Skin of body (tissue), 2 donors: ENCODE measurements around the gene PACSIN3. TPM values are rescaled to one million over a fixed set of nuclear protein-coding genes. Genes with fewer than 3 reads are reported as not detected.

Source experiments
- DNase-seq: peaks from one replicate; lab custom pipeline; 2025; lab: John Stamatoyannopoulos, UW
- total RNA-seq: library from RNA; depleted of rRNA; stranded (reverse); fragments of >200 nt; gene quantifications from one replicate; pipeline ENCODE4 v1.2.3, GENCODE V29; 2014

The PACSIN3 gene
- total RNA-seq, 1 donor from 2014 or later = 33.6 TPM

DNA sequence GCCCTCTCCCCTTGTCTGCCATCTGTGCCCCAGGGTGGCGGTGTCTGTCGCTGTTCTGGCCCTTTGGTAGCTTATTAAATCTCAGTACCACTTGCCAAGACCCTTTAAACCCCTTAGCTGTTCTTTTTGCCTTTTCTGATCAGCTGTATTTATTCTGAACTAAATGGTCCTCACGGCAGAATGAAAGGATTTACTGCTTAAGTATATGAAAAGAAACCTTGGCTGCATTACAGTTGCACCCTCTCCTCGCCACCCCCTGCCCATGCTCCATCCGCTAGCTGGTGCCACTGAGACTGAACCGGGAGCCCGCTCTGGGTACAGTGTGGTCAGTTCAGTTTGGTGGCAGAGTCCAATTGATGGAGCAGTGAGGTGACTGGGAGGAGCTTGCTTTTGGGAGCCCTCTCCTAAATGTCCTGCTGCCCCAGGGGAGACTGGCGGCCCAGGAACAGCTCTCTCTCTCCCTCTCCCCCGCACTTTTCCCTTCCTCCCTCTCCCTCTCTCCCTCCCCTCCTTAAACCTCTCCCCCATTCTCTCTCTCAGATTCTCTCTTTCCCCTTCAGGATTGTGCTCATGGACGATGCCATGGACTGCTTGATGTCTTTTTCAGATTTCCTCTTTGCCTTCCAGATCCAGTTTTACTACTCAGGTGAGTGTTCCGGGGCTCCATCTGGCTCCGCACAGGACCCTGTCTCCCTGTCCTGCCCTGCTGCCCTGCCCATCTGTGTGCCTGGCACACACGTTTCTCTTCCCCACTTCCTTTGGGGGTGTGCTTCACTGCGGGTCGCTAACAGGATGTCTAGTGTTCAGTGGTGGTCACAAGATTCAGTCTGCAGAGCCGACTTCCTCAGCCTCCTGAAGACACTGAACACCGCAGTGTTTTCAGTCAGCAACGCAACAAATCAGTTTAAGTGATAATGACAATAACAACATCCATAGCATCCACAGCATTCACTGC, 31.3 kb downstream of the PACSIN3 start:
- DNase-seq = no peak

DNA sequence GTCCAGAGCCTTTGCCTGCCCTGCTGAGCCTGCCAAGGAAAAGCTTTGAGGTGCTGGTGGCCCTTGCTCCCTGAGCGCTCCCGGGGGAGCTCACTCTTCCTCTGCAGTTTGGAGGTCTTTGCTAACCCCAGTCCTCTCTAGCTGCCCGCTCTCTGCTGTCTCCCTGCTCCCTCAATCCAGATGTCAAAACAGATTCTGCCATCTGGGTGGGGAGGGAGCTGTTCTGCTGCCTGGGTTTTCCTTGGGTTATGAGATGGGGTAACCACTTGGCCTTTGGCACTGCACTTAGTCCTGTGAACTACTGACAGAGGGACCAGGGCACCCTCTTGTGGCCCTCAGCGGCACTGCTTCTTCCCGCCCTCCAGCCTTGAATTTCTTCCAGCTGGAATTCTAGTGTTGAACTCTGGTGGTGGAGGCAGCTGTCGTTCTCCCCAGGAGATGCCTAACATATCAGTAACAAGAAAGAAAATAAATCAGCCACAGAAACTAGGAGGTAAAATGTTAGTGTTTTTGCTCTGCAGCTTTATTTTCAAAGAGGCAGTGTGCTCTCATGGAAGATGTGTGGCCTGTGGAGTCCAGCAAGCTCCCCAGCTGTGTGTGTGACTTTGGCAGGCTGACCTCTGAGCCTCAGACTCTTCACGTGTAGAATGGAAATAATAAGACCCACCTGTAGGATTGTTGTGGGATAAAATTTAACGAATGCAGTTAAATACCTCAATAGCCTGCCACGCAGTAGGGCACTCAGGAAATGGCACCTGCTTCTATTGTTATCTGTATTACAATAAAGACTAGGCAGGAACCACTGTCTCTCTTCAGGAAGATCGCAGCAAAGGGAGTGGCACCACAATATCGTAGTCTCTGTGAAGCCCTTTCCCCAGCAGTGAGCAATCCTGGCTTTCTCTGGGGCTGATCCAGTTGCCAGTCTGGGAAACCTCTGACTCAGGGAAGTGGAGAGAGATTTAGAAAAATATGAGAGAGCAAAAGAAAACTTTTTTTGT, 33.0 kb downstream of the PACSIN3 start:
- peak; percentile 85 for DNase-seq

DNA sequence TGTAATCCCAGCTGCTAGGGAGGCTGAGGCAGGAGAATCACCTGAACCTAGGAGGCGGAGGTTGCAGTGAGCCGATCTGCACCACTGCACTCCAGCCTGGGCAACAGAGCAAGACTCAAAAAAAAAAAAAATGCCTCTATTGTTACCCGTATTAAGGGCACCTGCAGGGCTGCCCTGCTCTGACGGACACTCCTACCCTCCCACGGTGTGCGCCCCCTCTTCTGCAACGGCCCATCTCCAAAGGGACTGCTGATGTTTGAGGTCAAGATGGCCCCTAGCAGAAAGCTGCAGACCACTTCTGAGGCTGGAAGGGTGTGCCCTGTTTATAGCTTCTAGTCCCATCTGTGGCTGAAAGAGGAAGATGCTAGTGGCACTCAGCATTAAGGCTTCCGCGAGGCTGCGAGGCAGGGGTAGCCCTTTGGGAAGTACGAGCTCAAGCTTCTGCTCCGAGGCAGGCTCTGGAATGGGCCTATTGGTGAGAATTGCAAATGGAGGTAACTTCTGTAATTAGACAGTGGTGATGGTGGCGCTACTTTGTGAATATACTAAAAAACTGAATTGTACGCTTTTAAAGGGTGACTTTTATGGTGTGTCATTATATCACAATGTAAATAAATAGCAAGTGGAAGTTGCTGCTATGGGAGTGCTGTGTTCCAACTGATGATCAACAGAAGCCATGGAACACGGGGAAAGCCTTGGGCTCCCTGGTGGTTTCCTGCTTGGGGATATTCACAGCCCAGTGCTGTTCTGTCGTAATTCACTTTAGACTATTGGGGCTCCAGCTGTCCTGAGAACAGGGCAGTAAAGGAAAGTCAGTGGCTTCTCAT, 33.9 kb downstream of the PACSIN3 start:
- no peak for DNase-seq

DNA sequence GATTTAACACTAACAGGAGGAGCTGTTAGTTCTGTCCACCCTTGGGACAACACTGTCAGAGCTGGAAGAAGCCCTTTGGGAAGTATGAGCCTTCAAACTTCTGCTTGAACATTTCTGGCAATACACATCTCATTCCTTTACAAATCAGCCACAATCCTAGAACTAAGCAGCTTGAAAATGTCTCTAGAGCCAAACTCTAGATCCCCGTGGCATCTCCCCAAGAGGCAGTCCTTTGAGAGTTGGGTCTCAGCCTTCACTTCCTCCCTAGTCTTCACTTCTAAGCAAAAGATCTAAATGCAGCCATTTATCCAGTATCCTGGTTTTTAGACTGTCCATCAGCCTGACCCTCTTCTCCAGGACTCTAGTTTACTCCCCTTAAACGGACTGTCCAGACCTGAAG, 36.5 kb downstream of the PACSIN3 start:
- no peak for DNase-seq

DNA sequence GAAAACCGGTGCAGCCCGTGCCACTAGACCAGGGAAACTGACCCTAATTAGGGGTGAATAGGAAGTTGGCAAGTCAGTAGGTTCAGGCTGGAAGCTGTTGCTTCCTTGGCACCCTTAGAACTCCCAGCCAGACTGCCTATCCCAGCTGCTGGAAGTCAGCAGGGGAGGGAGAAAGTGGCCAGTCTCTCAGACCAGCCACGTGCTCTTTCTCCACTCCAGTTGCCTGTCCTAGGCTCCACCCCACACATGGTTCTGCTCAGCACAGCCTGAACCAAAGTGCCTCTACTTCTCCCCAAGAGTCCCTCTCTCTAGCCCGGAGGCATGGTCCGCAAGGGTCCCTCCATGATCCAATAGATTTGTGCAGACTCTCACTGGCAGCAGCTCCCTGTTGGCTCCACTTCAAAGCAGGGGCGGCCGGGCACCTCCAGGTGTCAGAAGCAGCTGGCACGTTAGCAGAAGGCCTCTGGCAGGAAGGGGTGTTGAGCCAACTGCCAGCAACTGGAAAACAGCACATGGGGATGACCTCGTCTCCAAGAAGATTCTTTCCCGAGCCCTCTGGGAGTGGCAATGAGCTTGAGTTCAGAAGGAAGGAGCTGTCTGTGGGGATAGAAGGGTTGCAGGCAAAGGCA, 37.2 kb downstream of the PACSIN3 start:
- no peak for DNase-seq

DNA sequence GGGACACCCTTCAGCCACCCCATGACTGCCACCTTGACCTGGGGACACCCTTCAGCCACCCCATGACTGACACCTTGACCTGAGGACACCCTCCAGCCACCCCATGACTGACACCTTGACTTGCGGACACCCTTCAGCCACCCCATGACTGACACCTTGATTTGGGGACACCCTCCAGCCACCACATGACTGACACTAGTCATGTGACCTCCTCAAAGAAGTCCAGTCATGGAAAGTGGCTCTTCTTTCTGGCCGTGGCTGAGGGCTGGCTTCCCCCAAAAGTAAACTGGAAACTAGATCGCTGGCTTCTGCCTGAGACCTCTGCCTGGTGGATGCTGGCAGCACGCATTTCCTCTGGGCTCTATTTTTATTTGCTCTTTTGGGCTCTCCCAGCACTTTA, 38.0 kb downstream of the PACSIN3 start:
- no peak for DNase-seq

DNA sequence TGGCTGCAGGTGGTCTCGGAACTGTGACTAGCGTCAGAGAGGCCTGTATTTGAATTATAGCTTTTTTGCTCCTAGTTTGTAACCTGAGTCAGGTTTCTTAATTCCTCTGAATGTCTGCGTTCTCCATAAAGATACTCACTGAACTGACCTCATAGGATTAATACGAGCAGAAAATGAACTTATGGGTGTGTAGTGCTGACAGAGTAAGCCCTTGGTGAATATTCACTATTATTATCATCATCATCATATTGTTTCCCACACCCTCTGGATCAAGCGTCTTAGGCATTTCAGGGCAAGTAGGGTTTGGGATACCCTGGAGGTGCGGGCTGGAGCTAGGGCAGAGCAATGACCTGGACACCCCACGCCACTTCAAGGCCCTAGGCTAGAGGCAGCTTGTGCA, 38.6 kb downstream of the PACSIN3 start:
- DNase-seq = no peak

DNA sequence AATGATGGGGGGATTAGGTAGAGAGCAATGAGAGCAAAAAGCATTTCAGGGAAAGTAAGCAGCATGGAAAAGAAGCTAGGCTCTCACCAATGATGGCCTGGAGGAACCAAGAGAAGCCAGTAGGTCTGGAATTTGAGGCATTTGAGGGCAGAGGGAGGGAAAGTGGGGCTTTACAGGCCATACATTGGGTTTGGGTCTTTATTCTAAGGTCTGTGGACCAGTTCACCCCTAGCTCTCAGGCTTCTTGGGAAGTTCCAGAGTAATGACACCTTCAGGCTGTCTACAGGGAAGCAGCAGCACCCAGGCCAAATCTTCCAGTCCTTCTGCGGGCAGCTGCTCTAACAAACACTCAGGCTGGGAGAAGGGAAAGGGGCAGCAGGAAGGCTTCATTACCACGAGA, 39.0 kb downstream of the PACSIN3 start:
- DNase-seq = no peak

DNA sequence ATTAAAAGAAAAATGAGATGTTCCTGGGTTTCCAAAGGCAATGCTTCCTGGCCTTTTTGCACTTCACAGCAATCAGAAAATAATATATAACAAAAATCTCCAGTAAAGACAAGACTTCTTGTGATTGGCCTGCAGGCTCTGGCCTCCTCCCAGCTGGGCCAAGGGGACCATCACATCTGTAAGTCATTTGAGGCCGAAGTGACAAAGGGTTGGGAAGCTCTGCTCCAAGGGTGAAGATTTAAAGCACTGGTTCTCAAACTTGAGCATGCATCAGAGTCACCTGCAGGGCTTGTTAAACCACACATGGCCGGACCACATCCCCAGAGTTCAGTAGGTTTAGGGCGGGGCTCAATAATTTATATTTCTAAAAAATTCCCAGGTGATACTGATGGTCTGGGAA, 41.7 kb downstream of the PACSIN3 start:
- peak; percentile 31 for DNase-seq

DNA sequence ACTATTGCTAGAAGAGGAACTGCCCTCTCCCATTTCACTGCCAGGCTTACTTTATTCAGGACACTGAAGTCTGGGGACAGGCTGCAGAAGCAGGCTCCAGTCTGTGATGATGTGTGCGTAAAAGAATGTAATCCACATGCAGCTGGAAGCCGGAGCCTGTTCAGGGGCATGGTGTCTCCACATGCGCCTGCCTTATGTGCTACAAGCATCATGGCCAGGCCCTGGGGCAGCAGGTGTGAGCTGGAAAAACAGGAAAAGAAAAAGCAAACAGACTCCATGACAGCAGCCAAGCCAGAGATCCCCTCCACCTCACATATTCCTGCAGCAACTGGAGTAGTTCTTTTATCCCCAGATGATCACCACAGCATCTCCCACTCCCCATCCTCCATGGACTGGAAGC, 42.9 kb downstream of the PACSIN3 start:
- DNase-seq = peak; percentile 96

DNA sequence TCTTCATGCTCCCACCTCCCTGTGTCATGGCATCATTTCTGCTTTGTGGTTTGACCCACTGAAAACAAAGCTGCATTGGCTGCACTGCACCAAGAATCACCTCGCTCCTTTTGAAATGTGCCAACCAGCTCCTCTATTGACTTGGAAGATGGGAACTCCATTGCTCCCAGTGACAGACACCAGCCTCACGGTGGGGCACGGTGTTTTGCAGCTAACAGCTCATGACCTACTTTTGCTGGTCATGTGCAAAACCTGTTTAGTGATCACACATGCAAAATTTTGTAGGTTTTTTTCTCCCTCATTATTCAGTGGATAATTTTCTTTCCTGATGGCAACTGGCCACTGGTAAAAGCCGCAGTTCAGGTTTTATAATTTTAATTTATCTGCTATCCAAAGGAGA, 46.4 kb downstream of the PACSIN3 start:
- no peak for DNase-seq

DNA sequence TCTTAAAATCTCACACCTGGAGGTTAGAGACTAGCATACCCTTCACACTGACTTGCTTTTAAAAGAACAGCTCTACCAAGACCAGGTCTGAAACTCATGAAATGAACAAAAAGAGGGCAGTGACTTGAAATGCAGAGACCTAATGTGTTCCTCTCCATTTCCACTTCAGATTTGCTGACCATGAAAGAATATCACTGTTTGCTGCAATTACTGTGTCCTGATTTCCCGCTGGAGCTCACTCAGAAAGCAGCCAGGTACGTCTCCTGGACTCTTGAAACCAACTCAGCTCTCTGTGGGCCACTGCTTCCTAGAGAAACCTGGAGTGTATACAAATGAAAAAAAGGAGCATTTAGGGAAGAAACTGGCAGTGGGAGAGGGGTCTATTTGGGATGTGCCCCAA, 48.8 kb downstream of the PACSIN3 start:
- DNase-seq = no peak

DNA sequence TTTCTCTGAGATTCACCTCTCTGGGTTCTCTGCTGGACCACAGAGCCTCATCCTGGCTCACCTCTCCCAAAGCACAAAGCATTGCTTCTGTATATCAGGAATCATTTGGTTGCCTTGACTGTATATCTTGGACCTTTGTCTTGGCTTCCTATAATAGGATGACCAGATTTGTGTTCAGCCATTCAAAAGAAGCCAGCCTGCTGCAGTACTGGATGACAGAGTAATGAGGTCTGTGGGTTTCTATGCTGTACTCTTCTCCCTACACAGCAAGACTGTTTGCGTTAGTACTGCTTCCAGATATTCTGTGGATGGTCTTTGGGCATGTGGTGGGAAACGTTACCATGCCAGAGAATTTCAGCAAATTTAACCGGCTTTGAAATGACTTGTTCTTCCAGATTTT, 49.3 kb downstream of the PACSIN3 start:
- no peak for DNase-seq

DNA sequence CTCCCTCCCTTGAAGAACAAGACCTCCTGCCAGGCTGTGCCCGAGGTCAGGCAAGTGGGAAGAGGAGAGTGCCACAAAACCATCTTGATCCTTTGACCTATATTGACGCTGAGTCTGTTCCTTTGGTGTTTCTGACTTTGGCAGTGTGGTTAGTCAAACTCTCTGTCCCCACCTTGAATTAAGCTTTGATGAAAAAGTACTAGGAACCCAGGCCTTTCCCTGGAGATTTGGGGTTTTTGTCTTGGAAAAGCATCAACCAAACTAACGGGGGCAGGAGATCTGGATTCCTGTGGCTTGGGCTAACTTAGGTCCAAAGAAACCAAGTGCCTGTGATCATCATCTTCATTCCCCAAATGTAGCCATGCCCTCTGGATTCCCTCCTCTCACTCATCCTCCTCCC, 49.9 kb downstream of the PACSIN3 start:
- no peak for DNase-seq

DNA sequence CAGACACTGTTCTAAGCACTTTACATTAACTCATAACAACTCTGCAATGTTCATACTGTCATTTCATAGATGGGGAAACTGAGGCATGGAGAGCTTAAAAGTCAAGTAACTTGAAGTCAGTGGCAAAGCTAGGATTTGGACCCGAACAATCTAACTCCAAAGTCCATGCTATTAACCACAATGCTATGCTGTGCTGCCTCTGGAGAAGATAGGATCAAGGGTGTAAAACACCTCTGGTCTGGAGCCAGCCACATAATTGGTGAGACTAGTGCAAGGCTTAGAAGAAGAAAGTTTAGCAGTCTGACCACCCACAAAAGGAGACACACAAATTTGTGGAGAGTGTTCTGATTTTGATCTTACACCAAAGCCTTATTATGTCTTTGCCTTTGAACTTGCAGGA, 53.3 kb downstream of the PACSIN3 start:
- no peak for DNase-seq

DNA sequence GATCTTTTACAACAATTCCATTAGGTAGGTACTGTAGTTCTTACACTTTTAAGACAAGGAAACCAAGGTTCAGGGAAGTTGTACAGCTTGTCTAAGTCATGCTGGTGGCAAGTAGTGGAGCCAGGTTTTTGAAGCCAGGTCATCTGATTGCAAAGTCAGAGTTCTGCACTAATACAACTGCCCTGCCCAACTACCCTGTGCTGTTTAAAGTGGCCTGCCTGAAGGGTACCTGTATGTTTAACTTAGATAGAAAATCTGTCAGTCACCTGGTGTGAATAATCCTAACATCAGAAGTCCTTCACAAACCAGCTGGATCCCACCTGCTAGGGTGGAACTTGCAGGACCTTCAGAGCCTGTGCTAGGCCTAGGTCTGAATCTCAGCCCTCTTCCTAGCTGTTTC, 53.7 kb downstream of the PACSIN3 start:
- no peak for DNase-seq

DNA sequence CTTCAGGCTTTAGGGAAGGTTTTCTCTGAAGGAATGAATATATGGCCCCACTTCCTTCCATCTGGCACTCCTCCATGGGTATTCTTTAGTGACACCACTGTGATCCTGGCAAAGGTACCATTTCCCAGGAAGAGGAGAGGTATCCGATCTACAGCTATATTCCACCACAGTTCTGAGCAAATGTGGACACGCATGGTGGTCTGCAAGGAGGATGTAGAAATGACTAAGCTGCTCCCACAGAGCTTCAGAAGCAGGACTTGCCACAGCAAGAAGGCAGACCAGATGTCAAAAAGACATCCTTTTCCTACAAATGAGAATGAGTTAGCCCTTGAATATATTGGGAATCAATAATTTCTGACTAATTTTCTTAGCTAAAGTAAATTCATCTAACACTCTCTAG, 55.1 kb downstream of the PACSIN3 start:
- DNase-seq = no peak

DNA sequence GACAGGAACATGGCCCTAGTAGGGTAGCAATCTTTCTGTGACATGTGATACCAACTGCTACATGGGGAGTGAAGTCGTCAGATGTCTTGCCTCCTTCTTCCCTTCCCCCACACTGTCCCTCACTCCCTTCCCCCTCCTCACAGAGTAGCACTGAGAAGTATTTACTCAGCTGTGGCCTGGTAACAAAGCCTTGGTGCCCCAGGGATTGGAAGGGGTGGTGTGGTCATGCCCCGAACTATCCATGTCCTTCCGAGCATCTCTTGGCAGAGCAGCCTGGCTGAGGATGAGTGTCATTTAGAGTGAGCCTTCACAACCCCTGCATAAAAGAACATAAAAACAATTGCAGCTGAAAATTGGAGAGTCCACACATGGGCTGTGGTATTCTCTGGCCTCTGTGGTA, 55.7 kb downstream of the PACSIN3 start:
- DNase-seq = no peak
